CD4-positive, alpha-beta T cell (primary cell): ENCODE results near the gene CIAO2B. TPM values are rescaled to one million over a fixed set of nuclear protein-coding genes. Genes with fewer than 3 reads are reported as not detected.

ENCODE experiments used
- ATAC-seq: fragments of 200-7000 bp; cut with Tn5 transposase; one replicate; pipeline ENCODE4 v1.10.0; 2022; ENCODE audit warnings: mild to moderate bottlenecking; ENCODE audit not compliant: poor library complexity
- CTCF ChIA-PET: fragments of 350-600 bp; sonication (Branson Sonifier 250); formaldehyde crosslinking; loops from one replicate; lab custom pipeline; 2021; ENCODE audit warnings: antibody characterized with exemption, inconsistent platforms; lab: Charles Lee
- POLR2A ChIA-PET: fragments of 350-600 bp; sonication (Branson Sonifier 250); formaldehyde crosslinking; loops from one replicate; lab custom pipeline; 2021; ENCODE audit warnings: antibody characterized with exemption, inconsistent platforms; lab: Charles Lee
- DNase-seq, 14 experiments: peaks; one replicate each; pipeline ENCODE4 v3.0.0-alpha.2; 2013 to 2020; ENCODE audit warnings: mixed read lengths in 2 of 14
- H3K27ac ChIP-seq, 2 donors: one replicate each; pipeline versions ENCODE4 v1.5.1 to v1.7.0; 2013; ENCODE audit warnings: low read length in 2 of 2, low read depth in 1 of 2, mild to moderate bottlenecking in 1 of 2
- H3K27me3 ChIP-seq, 2 experiments: 1 replicate in 1 of 2; 2 replicates in 1 of 2; pipeline versions ENCODE4 v1.6.1 to v1.7.0; 2013; ENCODE audit warnings: low read length in 2 of 2, control low read depth in 1 of 2, mild to moderate bottlenecking in 1 of 2, moderate library complexity in 1 of 2; ENCODE audit not compliant: insufficient read depth in 2 of 2, control insufficient read depth in 1 of 2
- H3K36me3 ChIP-seq: one replicate; pipeline ENCODE4 v1.6.1; 2013; ENCODE audit warnings: low read length, control low read depth; ENCODE audit not compliant: insufficient read depth
- H3K4me1 ChIP-seq: one replicate; pipeline ENCODE4 v1.6.1; 2013; ENCODE audit warnings: low read length, control low read depth; ENCODE audit not compliant: insufficient read depth
- H3K4me3 ChIP-seq: one replicate; pipeline ENCODE4 v1.5.1; 2013; ENCODE audit warnings: mild to moderate bottlenecking, low read length, moderate library complexity
- H3K9me3 ChIP-seq, 2 experiments: 1 replicate in 1 of 2; 2 replicates in 1 of 2; pipeline versions ENCODE4 v1.6.1 to v1.7.0; 2013; ENCODE audit warnings: low read length in 2 of 2, mild to moderate bottlenecking in 2 of 2, control low read depth in 1 of 2, moderate library complexity in 1 of 2; ENCODE audit not compliant: control insufficient read depth in 1 of 2, insufficient read depth in 1 of 2
- H3K27ac Mint-ChIP-seq: one replicate; pipeline ENCODE4 v1.8.0; 2020; ENCODE audit warnings: mixed read lengths
- H3K27me3 Mint-ChIP-seq: one replicate; pipeline ENCODE4 v1.8.0; 2021; ENCODE audit warnings: mixed read lengths
- H3K36me3 Mint-ChIP-seq: one replicate; pipeline ENCODE4 v1.8.0; 2021; ENCODE audit warnings: low read depth, mixed read lengths
- H3K4me1 Mint-ChIP-seq: one replicate; pipeline ENCODE4 v1.8.0; 2021; ENCODE audit warnings: low read depth, mixed read lengths
- H3K4me3 Mint-ChIP-seq: one replicate; pipeline ENCODE4 v1.8.0; 2020; ENCODE audit warnings: mild to moderate bottlenecking, mixed read lengths
- H3K9me3 Mint-ChIP-seq: one replicate; pipeline ENCODE4 v1.8.0; 2020; ENCODE audit warnings: mixed read lengths
- CTCF ChIP-seq: fragments of 200-600 bp; IDR thresholded peaks from one replicate; pipeline ENCODE4 v1.8.0; 2022; ENCODE audit warnings: antibody characterized with exemption, mild to moderate bottlenecking
- intact Hi-C, 2 experiments: fragments of 100-400 bp; cut with DNase I in 1 of 2; cut with micrococcal nuclease in 1 of 2; formaldehyde crosslinking; loops; one replicate each; pipeline versions ENCODE4 v1.15.1 to v1.9.0; 2023 to 2025; cut with DNase I, micrococcal nuclease
- total RNA-seq, 174 experiments: library from RNA in 2 of 174; stranded (reverse) in 2 of 174; gene quantifications; one replicate each; pipeline ENCODE4 v1.2.3 and lab custom pipeline; 2021 to 2026

The CIAO2B gene
- total RNA-seq, 2 experiments from 2014 or later, result 58.6 to 70.4 TPM

GRCh38 chr16:66919569-66920298 lies 14.5 kb downstream of the CIAO2B start:
- Mint-ChIP-seq H3K27me3 (peaks cover 32% of the 10 kb centered on the region), H3K9me3 (no peaks in the 10 kb centered on the region), H3K4me1 (no peaks in the 10 kb centered on the region), H3K36me3 (no peaks in the 10 kb centered on the region), H3K27ac (no peak overlapping the region), H3K4me3 (no peak overlapping the region)
- no peak overlapping the region for H3K4me3 ChIP-seq
- POLR2A ChIA-PET, result interaction anchor here (0.6 kb wide), 1 partner anchor 45 kb away, joined by 4 read pairs; no protein-coding TSS in a partner anchor
- peaks cover 7% of the 10 kb centered on the region for H3K4me1 ChIP-seq
- DNase-seq (no peak), ATAC-seq (no peak)
- intact Hi-C loops, result no loop called here
- H3K9me3 ChIP-seq, result peaks cover 0 to 11% of the 10 kb centered on the region in 2 experiments
- TF ChIP-seq CTCF, result no peak
- CTCF ChIA-PET, result no interaction called here
- peaks cover 18 to 29% of the 10 kb centered on the region in 2 experiments for H3K27me3 ChIP-seq
- H3K36me3 ChIP-seq, result no peaks in the 10 kb centered on the region
- H3K27ac ChIP-seq, result no peak overlapping the region

GRCh38 chr16:66918803-66919568 lies 15.2 kb downstream of the CIAO2B start, which contains the start of gene CDH16:
Gene CDH16 (minus strand): TSS chr16:66918885. CDS start chr16:66918065, 820 bp downstream.
- ATAC-seq (no peak), DNase-seq (no peak)
- no peak for TF ChIP-seq CTCF
- Histone ChIP-seq H3K4me1 (peaks cover 4% of the 10 kb centered on the region), H3K36me3 (no peaks in the 10 kb centered on the region), H3K27ac (no peak within 1 kb of the TSS), H3K4me3 (no peak within 1 kb of the TSS), H3K9me3 (peaks cover 0 to 11% of the 10 kb centered on the region in 2 experiments), H3K27me3 (peaks cover 13 to 22% of the 10 kb centered on the region in 2 experiments)
- ChIA-PET CTCF (no interaction called here), POLR2A (interaction anchor here (0.6 kb wide), 1 partner anchor 45 kb away, joined by 4 read pairs; no protein-coding TSS in a partner anchor)
- H3K9me3 Mint-ChIP-seq, result no peaks in the 10 kb centered on the region
- no peaks in the 10 kb centered on the region for H3K4me1 Mint-ChIP-seq
- H3K27ac Mint-ChIP-seq, result no peak within 1 kb of the TSS
- intact Hi-C loops, result no loop called here
- H3K27me3 Mint-ChIP-seq, result peaks cover 25% of the 10 kb centered on the region
- no peaks in the 10 kb centered on the region for H3K36me3 Mint-ChIP-seq
- no peak within 1 kb of the TSS for H3K4me3 Mint-ChIP-seq

- ATAC-seq (no peak), DNase-seq (no peak)
- CTCF ChIA-PET, result no interaction called here
- H3K36me3 Mint-ChIP-seq, result no peaks in the 10 kb centered on the region
- no peak overlapping the region for H3K4me3 ChIP-seq
- H3K27me3 ChIP-seq, result peaks cover 7 to 17% of the 10 kb centered on the region in 2 experiments
- TF ChIP-seq CTCF, result no peak
- H3K36me3 ChIP-seq, result no peaks in the 10 kb centered on the region
- no peak overlapping the region for H3K27ac Mint-ChIP-seq
- intact Hi-C loops, result no loop called here
- no peak overlapping the region for H3K4me3 Mint-ChIP-seq
- H3K4me1 Mint-ChIP-seq, result no peaks in the 10 kb centered on the region
- POLR2A ChIA-PET, result no interaction called here
- peaks cover 19% of the 10 kb centered on the region for H3K27me3 Mint-ChIP-seq
- peaks cover 0 to 9% of the 10 kb centered on the region in 2 experiments for H3K9me3 ChIP-seq
- H3K4me1 ChIP-seq, result no peaks in the 10 kb centered on the region
- H3K27ac ChIP-seq, result no peak overlapping the region
- no peaks in the 10 kb centered on the region for H3K9me3 Mint-ChIP-seq
Measured at GRCh38 chr16:66918355-66918754, 15.8 kb downstream of the CIAO2B start.
